Breast epithelium (tissue), 4 donors: Measurements from ENCODE around the gene PRKN. TPM values are rescaled to one million over a fixed set of nuclear protein-coding genes. Genes with fewer than 3 reads are reported as not detected.
"Not testable (repeated sequence)": the region's sequence is repeated elsewhere in the genome, so short reads cannot be mapped to it uniquely, and the experiment has no call there.

Source experiments
- DNase-seq, 2 donors: peaks; one replicate each; pipeline ENCODE4 v3.0.0-alpha.2; 2019; ENCODE audit warnings: low spot score in 2 of 2
- H3K27ac ChIP-seq, 2 donors: fragments of 200-600 bp; sonication (generic) in 1 of 2; one replicate each; pipeline ENCODE4 v1.5.1; 2016 to 2019; ENCODE audit warnings: mild to moderate bottlenecking in 1 of 2
- H3K27me3 ChIP-seq, 2 donors: fragments of 200-600 bp; sonication (generic) in 1 of 2; one replicate each; pipeline versions ENCODE4 v1.5.1 to v1.6.0; 2017 to 2019; ENCODE audit warnings: control low read depth in 1 of 2, mild to moderate bottlenecking in 1 of 2
- H3K36me3 ChIP-seq: fragments of 200-600 bp; one replicate; pipeline ENCODE4 v1.5.1; 2019
- H3K4me1 ChIP-seq, 2 donors: fragments of 200-600 bp; sonication (generic); one replicate each; pipeline ENCODE4 v1.5.1; 2016 to 2019; ENCODE audit warnings: control low read depth in 1 of 2
- H3K4me3 ChIP-seq, 3 donors: fragments of 200-600 bp; sonication (generic); 1 replicate in 2 of 3; 2 replicates in 1 of 3; pipeline ENCODE4 v1.5.1; 2016 to 2019; ENCODE audit warnings: mild to moderate bottlenecking in 3 of 3, moderate library complexity in 2 of 3
- H3K9me3 ChIP-seq, 2 donors: fragments of 200-600 bp; sonication (generic) in 1 of 2; one replicate each; pipeline ENCODE4 v1.5.1; 2016 to 2019; ENCODE audit warnings: control low read depth in 1 of 2
- POLR2A ChIP-seq: fragments of 450-650 bp; IDR thresholded peaks from one replicate; pipeline ENCODE4 v1.6.1; 2016; ENCODE audit warnings: antibody characterized with exemption, mild to moderate bottlenecking, moderate library complexity
- POLR2AphosphoS5 ChIP-seq, 3 donors: sonication (generic); formaldehyde crosslinking; IDR thresholded peaks; one replicate each; pipeline ENCODE4 v1.6.1; 2017; ENCODE audit warnings: antibody characterized with exemption in 3 of 3
- intact Hi-C: fragments of 100-400 bp; cut with DNase I; formaldehyde crosslinking; loops from one replicate; pipeline ENCODE4 v1.15.1; 2023; ENCODE audit warnings: low total_unique reads
- total RNA-seq, 3 donors: library from RNA; depleted of rRNA; stranded (reverse); fragments of >200 nt; gene quantifications; one replicate each; pipeline ENCODE4 v1.1.0, GENCODE V29; 2016
- TF ChIP-seq, protein P1 (sequence below), 3 donors: fragments of 450-650 bp; IDR thresholded peaks; one replicate each; pipeline ENCODE4 v1.5.1; 2016 to 2017; ENCODE audit warnings: antibody characterized with exemption in 3 of 3, mild to moderate bottlenecking in 3 of 3, moderate library complexity in 3 of 3

PRKN gene
- total RNA-seq, 3 donors from 2014 or later = 7.2 to 19.0 (median 11.2) TPM

DNA sequence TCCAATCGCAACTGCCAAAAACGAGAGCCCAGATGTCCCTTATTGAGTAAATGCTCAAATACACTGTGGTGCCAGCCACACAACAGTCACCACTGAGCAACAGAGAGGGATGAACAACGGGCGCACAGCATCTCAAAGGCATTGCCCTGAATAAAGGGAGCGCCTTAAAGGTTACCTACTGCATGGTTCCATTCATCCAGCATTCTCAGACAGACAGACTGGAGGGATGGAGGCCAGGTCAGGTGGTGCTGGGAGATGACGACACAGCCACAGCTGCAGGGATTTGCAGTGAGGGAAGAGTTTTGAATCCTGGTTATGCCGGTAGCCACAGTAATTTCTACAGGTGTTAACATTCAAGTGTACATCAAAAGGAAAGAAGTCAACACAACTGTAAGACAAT is 838.2 kb downstream of the PRKN start:
- intact Hi-C loops = no loop called here
- H3K9me3 ChIP-seq = no peaks in the 10 kb centered on the region
- H3K4me3 ChIP-seq = no peak overlapping the region
- H3K27me3 ChIP-seq = no peaks in the 10 kb centered on the region
- no peak overlapping the region for H3K27ac ChIP-seq
- TF ChIP-seq POLR2A (no peak), POLR2AphosphoS5 (IDR thresholded peaks at IDR 0.05) (no peak)
- TF ChIP-seq, protein P1, sequence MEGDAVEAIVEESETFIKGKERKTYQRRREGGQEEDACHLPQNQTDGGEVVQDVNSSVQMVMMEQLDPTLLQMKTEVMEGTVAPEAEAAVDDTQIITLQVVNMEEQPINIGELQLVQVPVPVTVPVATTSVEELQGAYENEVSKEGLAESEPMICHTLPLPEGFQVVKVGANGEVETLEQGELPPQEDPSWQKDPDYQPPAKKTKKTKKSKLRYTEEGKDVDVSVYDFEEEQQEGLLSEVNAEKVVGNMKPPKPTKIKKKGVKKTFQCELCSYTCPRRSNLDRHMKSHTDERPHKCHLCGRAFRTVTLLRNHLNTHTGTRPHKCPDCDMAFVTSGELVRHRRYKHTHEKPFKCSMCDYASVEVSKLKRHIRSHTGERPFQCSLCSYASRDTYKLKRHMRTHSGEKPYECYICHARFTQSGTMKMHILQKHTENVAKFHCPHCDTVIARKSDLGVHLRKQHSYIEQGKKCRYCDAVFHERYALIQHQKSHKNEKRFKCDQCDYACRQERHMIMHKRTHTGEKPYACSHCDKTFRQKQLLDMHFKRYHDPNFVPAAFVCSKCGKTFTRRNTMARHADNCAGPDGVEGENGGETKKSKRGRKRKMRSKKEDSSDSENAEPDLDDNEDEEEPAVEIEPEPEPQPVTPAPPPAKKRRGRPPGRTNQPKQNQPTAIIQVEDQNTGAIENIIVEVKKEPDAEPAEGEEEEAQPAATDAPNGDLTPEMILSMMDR (IDR thresholded peaks at IDR 0.05) = no peak
- no peaks in the 10 kb centered on the region for H3K36me3 ChIP-seq
- DNase-seq = no peak
- no peaks in the 10 kb centered on the region for H3K4me1 ChIP-seq

DNA sequence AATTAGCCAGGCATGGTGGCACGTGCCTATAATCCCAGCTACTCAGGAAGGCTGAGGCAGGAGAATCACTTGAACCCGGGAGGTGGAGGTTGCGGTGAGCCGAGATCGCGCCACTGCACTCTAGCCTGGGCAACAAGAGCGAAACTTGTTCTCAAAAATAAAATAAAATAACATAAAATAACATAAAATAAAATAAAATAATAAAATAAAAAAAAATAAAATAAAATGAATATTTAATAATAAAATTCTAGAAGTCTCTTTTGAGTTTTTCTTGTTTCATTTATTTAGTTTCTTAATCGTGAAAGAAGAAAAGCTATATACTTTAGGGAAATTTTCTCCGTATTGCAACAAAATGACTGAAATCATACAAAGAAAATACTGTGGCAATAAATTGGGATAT is 841.0 kb downstream of the PRKN start:
- DNase-seq = not testable (repeated sequence)

DNA sequence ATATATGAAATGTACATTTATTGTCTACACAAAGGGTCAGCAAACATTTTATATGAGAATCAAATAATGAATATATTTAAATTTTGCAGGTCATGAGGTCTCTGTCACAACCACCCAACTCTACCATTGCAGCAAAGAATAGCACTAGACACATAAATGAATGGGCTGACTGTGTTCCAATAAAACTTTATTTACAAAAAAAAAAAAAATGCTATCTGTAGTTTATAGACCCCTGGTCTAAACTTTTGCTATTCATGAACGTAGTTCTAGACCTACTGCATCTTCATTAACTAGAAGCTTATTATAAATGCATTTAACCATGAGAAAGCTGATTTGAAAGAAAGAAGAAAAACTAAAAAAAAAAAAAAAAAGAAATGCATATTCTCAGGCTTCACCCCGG is 842.8 kb downstream of the PRKN start:
- H3K27me3 ChIP-seq = no peaks in the 10 kb centered on the region
- no peak overlapping the region for H3K4me3 ChIP-seq
- no peak for DNase-seq
- no peak for TF ChIP-seq POLR2AphosphoS5 (IDR thresholded peaks at IDR 0.05)
- TF ChIP-seq, protein P1 (IDR thresholded peaks at IDR 0.05) = no peak
- no peaks in the 10 kb centered on the region for H3K9me3 ChIP-seq
- no peak overlapping the region for H3K27ac ChIP-seq
- intact Hi-C loops = no loop called here
- H3K36me3 ChIP-seq = no peaks in the 10 kb centered on the region
- H3K4me1 ChIP-seq = no peaks in the 10 kb centered on the region

More for the DNA sequence above, 841.0 kb downstream of the PRKN start:
- H3K27ac ChIP-seq, intact Hi-C loops, H3K4me3 ChIP-seq, H3K36me3 ChIP-seq, H3K4me1 ChIP-seq, H3K27me3 ChIP-seq, H3K9me3 ChIP-seq: not testable (repeated sequence)

DNA sequence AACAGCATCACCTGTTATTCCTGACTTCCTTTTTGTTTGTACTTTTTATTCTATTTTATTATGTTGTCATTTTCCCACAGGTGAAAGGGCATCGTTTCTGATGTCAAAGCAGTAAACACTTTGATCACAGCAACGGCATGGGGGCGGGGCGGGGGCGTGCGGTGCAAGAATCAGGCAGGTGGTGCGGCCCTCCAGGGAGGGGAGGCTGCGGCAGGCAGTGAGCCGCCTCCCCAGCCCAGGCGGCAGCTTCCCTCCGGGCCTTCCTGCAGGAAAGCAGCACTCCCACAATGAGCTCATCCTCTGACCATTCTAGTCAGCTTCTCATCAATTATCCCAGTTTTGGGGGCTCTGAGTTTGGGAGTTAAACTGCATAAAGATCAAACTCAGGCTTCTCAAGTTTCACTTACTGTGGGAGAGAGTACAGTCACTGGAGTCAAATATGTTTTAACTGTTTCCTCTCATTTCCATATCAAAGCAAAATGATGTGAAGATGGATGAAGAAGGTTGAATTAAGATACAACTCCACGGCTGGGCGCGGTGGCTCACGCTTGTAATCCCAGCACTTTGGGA is 845.3 kb downstream of the PRKN start:
- TF ChIP-seq, protein P1 (IDR thresholded peaks at IDR 0.05) = no peak

DNA sequence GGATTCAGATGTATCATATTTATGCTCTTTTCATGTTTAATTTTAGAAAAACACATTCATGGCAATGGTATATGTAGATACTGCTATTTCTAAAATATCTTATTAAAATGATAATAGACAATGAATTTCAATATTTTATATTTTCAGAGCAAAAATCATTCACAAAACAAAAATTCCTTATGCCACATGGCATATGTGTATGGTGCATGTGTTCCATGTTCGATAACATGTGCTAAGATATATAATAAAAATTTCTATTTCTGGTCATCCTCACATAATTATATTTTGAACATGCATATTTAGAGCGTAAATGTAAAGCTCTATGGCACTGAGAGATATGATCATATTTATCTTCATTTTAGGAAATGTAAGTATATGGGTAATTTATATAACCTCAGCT is 847.5 kb downstream of the PRKN start:
- H3K27ac ChIP-seq = no peak overlapping the region
- no peaks in the 10 kb centered on the region for H3K36me3 ChIP-seq
- H3K9me3 ChIP-seq = no peaks in the 10 kb centered on the region
- H3K4me3 ChIP-seq = no peak overlapping the region
- H3K4me1 ChIP-seq = no peaks in the 10 kb centered on the region
- no peaks in the 10 kb centered on the region for H3K27me3 ChIP-seq
- TF ChIP-seq, protein P1 (IDR thresholded peaks at IDR 0.05) = no peak
- TF ChIP-seq POLR2AphosphoS5 (IDR thresholded peaks at IDR 0.05) (no peak), POLR2A (no peak)
- intact Hi-C loops = no loop called here
- DNase-seq = no peak

More for the DNA sequence above, 845.3 kb downstream of the PRKN start:
- Histone ChIP-seq H3K36me3 (no peaks in the 10 kb centered on the region), H3K9me3 (no peaks in the 10 kb centered on the region), H3K27me3 (no peaks in the 10 kb centered on the region), H3K4me1 (no peaks in the 10 kb centered on the region), H3K27ac (no peak overlapping the region), H3K4me3 (no peak overlapping the region)
- no peak for DNase-seq
- intact Hi-C loops = no loop called here

DNA sequence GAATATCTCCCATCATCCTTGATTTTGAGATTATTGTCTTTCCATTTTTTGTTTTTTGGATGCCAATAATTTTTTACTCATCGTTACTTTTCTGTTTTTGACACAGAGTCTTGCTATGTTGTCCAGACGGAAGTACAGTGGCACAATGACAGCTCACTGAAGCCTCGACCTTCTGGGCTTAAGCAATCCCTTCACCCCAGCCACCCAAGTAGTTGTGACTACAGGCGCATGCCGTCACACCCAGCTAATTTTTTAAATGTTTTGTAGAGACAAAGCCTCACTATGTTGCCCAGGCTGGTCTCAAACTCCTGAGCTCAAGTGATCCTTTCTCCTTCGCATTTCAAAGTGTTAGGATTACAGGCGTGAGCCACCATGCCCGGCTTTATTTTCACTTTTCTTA is 851.3 kb downstream of the PRKN start:
- Histone ChIP-seq H3K36me3 (no peaks in the 10 kb centered on the region), H3K4me1 (no peaks in the 10 kb centered on the region), H3K4me3 (no peak overlapping the region), H3K27ac (no peak overlapping the region), H3K9me3 (peaks cover 0 to 9% of the 10 kb centered on the region in 2 donors), H3K27me3 (no peaks in the 10 kb centered on the region)
- TF ChIP-seq, protein P1 (IDR thresholded peaks at IDR 0.05) = no peak
- no peak for TF ChIP-seq POLR2AphosphoS5 (IDR thresholded peaks at IDR 0.05)
- TF ChIP-seq POLR2A = no peak
- DNase-seq = no peak
- intact Hi-C loops = no loop called here
